WTC11 (cell line): Measurements from ENCODE around the gene PNPLA8.

Source experiments
- CBFB ChIP-seq: sonication (generic); formaldehyde crosslinking; IDR thresholded peaks from 2 replicates; pipeline ENCODE4 v1.8.1; 2022; ENCODE audit warnings: mild to moderate bottlenecking, low read depth, missing genetic modification reagents
- CTCF ChIP-seq: fragments of 200-600 bp; IDR thresholded peaks from 2 replicates; pipeline ENCODE4 v1.8.0; 2022; ENCODE audit warnings: antibody characterized with exemption
- E2F5 ChIP-seq: sonication (generic); formaldehyde crosslinking; IDR thresholded peaks from 2 replicates; pipeline ENCODE4 v1.8.1; 2022; ENCODE audit warnings: mild to moderate bottlenecking, moderate library complexity, missing genetic modification reagents
- FOXJ3 ChIP-seq: sonication (generic); formaldehyde crosslinking; IDR thresholded peaks from 2 replicates; pipeline ENCODE4 v1.9.0; 2021; ENCODE audit warnings: missing genetic modification reagents, mild to moderate bottlenecking, borderline replicate concordance
- NR1H2 ChIP-seq: sonication (generic); formaldehyde crosslinking; IDR thresholded peaks from 2 replicates; pipeline ENCODE4 v1.9.0; 2021; ENCODE audit warnings: mild to moderate bottlenecking, moderate library complexity, missing genetic modification reagents
- SMAD3 ChIP-seq: sonication (generic); formaldehyde crosslinking; IDR thresholded peaks from 2 replicates; pipeline ENCODE4 v1.8.0; 2022; ENCODE audit warnings: missing genetic modification reagents, mild to moderate bottlenecking, borderline replicate concordance
- SP1 ChIP-seq: sonication (generic); formaldehyde crosslinking; conservative IDR thresholded peaks from 2 replicates; pipeline ENCODE4 v1.8.1; 2022; ENCODE audit warnings: missing genetic modification reagents
- STAT6 ChIP-seq: sonication (generic); formaldehyde crosslinking; conservative IDR thresholded peaks from 2 replicates; pipeline ENCODE4 v1.8.1; 2023; ENCODE audit warnings: mild to moderate bottlenecking, low read depth, missing genetic modification reagents, moderate library complexity
- TEAD4 ChIP-seq: sonication (generic); formaldehyde crosslinking; IDR thresholded peaks from 2 replicates; pipeline ENCODE4 v1.8.0; 2022; ENCODE audit warnings: mild to moderate bottlenecking, missing genetic modification reagents
- USF2 ChIP-seq: sonication (generic); formaldehyde crosslinking; IDR thresholded peaks from 2 replicates; pipeline ENCODE4 v1.8.1; 2023; ENCODE audit warnings: mild to moderate bottlenecking, missing genetic modification reagents, moderate library complexity
- ZBTB21 ChIP-seq: sonication (generic); formaldehyde crosslinking; IDR thresholded peaks from 2 replicates; pipeline ENCODE4 v1.8.1; 2023; ENCODE audit warnings: mild to moderate bottlenecking, missing genetic modification reagents, borderline replicate concordance
- TF ChIP-seq, protein P1 (sequence below): sonication (generic); formaldehyde crosslinking; IDR thresholded peaks from 2 replicates; pipeline ENCODE4 v1.8.0; 2022; ENCODE audit warnings: mild to moderate bottlenecking, missing genetic modification reagents
- TF ChIP-seq, protein P2 (sequence below): sonication (generic); formaldehyde crosslinking; IDR thresholded peaks from 2 replicates; pipeline ENCODE4 v1.8.0; 2023; ENCODE audit warnings: missing genetic modification reagents, mild to moderate bottlenecking, borderline replicate concordance

DNA sequence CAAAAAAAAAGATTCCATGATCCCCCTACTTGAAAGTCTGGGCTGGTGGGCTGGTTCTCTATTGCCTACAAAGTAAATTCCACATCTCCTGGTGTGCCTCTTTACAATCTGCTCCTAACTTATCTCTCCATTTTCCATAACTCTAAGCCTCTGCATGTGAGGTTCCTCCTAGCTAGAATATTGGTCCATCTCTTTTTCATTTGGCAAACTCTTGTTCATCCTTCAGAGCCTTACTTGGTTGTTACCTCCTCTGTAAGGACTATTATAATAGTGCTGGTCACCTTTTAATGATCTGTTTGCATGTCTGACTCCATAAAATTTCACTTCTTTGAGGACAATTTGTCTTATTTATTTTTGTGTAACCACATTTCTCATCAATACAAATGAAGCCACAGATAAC is 68.1 kb downstream of the PNPLA8 start:
- TF ChIP-seq USF2 (CRISPR knock-in tag), result no peak
- TF ChIP-seq SMAD3 (CRISPR knock-in tag), result no peak
- no peak for TF ChIP-seq TEAD4 (CRISPR knock-in tag)
- no peak for TF ChIP-seq SP1
- no peak for TF ChIP-seq CBFB (CRISPR knock-in tag)
- TF ChIP-seq CTCF, result no peak
- TF ChIP-seq FOXJ3, result no peak
- TF ChIP-seq, protein P1, sequence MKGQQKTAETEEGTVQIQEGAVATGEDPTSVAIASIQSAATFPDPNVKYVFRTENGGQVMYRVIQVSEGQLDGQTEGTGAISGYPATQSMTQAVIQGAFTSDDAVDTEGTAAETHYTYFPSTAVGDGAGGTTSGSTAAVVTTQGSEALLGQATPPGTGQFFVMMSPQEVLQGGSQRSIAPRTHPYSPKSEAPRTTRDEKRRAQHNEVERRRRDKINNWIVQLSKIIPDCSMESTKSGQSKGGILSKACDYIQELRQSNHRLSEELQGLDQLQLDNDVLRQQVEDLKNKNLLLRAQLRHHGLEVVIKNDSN (CRISPR knock-in tag), result no peak
- TF ChIP-seq, protein P2, sequence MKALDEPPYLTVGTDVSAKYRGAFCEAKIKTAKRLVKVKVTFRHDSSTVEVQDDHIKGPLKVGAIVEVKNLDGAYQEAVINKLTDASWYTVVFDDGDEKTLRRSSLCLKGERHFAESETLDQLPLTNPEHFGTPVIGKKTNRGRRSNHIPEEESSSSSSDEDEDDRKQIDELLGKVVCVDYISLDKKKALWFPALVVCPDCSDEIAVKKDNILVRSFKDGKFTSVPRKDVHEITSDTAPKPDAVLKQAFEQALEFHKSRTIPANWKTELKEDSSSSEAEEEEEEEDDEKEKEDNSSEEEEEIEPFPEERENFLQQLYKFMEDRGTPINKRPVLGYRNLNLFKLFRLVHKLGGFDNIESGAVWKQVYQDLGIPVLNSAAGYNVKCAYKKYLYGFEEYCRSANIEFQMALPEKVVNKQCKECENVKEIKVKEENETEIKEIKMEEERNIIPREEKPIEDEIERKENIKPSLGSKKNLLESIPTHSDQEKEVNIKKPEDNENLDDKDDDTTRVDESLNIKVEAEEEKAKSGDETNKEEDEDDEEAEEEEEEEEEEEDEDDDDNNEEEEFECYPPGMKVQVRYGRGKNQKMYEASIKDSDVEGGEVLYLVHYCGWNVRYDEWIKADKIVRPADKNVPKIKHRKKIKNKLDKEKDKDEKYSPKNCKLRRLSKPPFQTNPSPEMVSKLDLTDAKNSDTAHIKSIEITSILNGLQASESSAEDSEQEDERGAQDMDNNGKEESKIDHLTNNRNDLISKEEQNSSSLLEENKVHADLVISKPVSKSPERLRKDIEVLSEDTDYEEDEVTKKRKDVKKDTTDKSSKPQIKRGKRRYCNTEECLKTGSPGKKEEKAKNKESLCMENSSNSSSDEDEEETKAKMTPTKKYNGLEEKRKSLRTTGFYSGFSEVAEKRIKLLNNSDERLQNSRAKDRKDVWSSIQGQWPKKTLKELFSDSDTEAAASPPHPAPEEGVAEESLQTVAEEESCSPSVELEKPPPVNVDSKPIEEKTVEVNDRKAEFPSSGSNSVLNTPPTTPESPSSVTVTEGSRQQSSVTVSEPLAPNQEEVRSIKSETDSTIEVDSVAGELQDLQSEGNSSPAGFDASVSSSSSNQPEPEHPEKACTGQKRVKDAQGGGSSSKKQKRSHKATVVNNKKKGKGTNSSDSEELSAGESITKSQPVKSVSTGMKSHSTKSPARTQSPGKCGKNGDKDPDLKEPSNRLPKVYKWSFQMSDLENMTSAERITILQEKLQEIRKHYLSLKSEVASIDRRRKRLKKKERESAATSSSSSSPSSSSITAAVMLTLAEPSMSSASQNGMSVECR (CRISPR knock-in tag), result no peak
- TF ChIP-seq ZBTB21 (CRISPR knock-in tag), result no peak
- TF ChIP-seq STAT6 (CRISPR knock-in tag), result no peak
- no peak for TF ChIP-seq NR1H2 (CRISPR knock-in tag)
- no peak for TF ChIP-seq E2F5 (CRISPR knock-in tag)
